AG09319 (cell line): ENCODE measurements around the gene WWP2.
"Not testable (repeated sequence)": the region's sequence is repeated elsewhere in the genome, so short reads cannot be mapped to it uniquely, and the experiment has no call there.

Experiments
- DNase-seq: peaks from one replicate; pipeline ENCODE4 v3.0.0-alpha.2; 2010; ENCODE audit warnings: low read depth; ENCODE audit errors: extremely low read depth
- CTCF ChIP-seq: IDR thresholded peaks from 2 replicates; pipeline ENCODE4 v1.5.1; 2011; ENCODE audit warnings: low read depth, mild to moderate bottlenecking, inconsistent platforms, low read length, moderate library complexity

The WWP2 gene

GRCh38 chr16:69942099-69942491 lies 180.0 kb downstream of the WWP2 start:
- DNase-seq, result no peak
- no peak for TF ChIP-seq CTCF

- DNase-seq, result no peak
- TF ChIP-seq CTCF, result no peak
Observed at GRCh38 chr16:69942627-69943170, 180.6 kb downstream of the WWP2 start.

GRCh38 chr16:69943241-69944036 lies 181.3 kb downstream of the WWP2 start:
- not testable (repeated sequence) for DNase-seq

- DNase-seq, result not testable (repeated sequence)
Observed at GRCh38 chr16:69950411-69950810, 188.3 kb downstream of the WWP2 start.

- not testable (repeated sequence) for DNase-seq
Observed at GRCh38 chr16:69951017-69951671, 189.0 kb downstream of the WWP2 start, which contains the start of gene CLEC18A. Gene CLEC18A, plus strand, starts transcription at chr16:69951334. Its CDS starts 33 bp downstream, at chr16:69951367.

- DNase-seq, result not testable (repeated sequence)
Observed at GRCh38 chr16:69951672-69952031, 189.5 kb downstream of the WWP2 start.

- DNase-seq, result not testable (repeated sequence)
Observed at GRCh38 chr16:69952116-69952515, 190.0 kb downstream of the WWP2 start.

GRCh38 chr16:69952572-69953355 lies 190.6 kb downstream of the WWP2 start:
- DNase-seq, result not testable (repeated sequence)

GRCh38 chr16:69954241-69954640 lies 192.1 kb downstream of the WWP2 start:
- not testable (repeated sequence) for DNase-seq

GRCh38 chr16:69963312-69963711 lies 201.2 kb downstream of the WWP2 start:
- not testable (repeated sequence) for DNase-seq

- not testable (repeated sequence) for DNase-seq
Observed at GRCh38 chr16:69964960-69965660, 203.0 kb downstream of the WWP2 start.

GRCh38 chr16:69965661-69966054 lies 203.5 kb downstream of the WWP2 start:
- DNase-seq, result not testable (repeated sequence)

GRCh38 chr16:69967688-69968087 lies 205.6 kb downstream of the WWP2 start:
- not testable (repeated sequence) for DNase-seq

GRCh38 chr16:69968125-69968524 lies 206.0 kb downstream of the WWP2 start:
- DNase-seq, result not testable (repeated sequence)

- DNase-seq, result not testable (repeated sequence)
Observed at GRCh38 chr16:69969657-69970056, 207.5 kb downstream of the WWP2 start.

GRCh38 chr16:69972120-69972519 lies 210.0 kb downstream of the WWP2 start:
- DNase-seq, result not testable (repeated sequence)

- DNase-seq, result not testable (repeated sequence)
Observed at GRCh38 chr16:69972935-69973334, 210.8 kb downstream of the WWP2 start.
